Activated CD8-positive, alpha-beta memory T cell treated with anti-CD3 and anti-CD28 coated beads for 1 hour (primary cell): Measurements from ENCODE around the gene CLSTN1.

ENCODE experiments used
- DNase-seq, 2 donors: peaks; one replicate each; pipeline ENCODE4 v3.0.0-alpha.2; 2020; ENCODE audit warnings: low read depth in 1 of 2; ENCODE audit errors: extremely low read depth in 1 of 2

Gene CLSTN1

DNA sequence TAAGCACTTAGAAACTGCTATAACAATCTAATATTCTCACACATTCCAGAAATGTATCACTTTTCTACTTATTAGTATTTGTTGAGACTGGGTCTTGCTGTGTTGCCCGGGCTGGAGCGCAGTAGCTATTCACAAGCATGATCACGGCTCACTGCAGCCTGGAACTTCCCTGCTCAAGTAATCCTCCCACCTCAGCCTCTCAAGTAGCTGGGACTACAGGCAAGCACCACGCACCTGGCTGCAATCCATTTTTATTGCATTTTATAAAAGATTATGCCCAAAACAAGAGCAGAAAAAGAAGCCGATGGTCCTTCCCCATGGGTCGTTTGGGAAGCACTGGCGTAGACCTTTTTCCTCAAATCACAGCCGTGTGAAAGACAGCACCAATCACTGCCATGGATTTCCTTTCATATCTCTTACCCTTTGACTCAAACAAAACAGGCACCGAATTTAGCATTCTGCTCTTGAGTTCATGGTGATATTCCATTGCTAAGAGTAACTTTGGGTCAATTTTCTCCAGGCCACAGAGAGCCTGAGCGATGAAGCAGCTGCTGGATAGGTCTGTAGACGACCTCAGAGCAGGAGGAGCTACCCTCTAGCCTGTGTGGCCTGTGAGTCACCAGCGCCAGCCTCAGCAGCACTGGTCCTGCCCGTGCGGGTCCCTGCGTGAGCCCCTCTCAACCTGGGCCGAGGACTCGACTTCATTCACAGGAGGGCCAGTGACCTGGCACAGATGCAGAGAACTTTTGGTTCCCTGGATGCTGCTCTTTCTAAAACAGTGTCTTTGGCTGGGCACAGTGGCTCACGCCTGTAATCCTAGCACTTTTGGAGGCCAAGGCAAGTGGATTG, 91.4 kb downstream of the CLSTN1 start:
- DNase-seq = no peak

DNA sequence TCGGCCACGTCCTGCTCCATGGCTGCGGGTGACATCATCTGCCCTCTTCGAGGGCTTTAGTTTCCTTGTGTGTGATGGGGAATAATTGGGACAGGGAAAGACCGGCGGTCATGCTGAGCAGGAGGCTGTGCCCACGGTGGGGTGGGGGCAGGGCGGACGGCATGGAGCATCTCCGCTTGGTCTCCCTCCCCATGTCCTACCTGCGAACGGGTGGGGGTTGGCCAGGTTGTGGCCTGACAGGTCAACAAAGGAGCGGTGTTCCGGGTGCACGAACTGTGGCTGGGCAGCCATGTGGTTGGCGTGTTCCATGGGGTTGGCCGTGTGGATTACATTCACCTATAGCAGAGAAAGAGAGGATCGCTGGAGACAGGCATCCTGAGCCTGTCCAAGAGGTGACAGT, 92.2 kb downstream of the CLSTN1 start:
- DNase-seq = no peak

GRCh38 chr1:9731051-9731537, 92.7 kb downstream of the CLSTN1 start:
- DNase-seq = no peak

DNA sequence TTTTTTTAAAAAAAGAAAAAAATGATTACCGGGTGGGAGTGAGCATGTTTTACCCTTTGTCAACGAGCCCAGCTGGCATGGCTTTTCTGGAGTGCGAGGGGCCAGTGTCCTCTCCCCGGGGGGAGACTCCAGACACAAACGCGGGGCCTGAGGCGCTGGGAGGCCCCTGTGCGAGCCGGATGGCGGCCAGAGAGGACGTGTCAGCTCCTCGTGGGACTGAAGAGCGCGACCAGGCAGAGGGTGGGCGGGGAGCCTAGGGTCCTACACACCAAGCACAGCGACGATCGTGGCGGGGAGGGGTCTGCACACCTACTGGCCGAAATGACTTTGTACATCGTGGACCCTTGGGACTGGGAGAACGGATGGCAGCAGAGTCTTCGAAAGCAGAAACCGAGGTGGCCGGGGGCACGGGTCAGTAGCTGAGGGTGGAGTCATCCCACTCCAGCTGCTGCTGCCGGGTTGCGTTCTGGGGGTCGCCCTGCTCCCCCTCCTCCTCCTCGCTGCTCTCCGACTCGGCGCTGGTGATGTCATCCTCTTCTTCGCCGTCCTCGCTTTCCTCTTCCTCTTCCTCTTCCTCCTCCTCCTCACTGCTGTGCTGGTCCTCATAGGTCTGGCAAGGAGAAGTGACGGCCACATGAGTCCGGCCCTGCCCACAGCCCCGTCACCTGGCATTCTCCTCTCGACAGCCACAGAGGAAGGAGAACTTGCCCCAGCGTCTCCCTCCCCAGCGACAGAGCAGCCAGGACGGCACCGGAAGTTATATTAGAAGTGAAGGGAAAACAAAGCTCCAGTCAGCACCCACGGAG, 93.5 kb downstream of the CLSTN1 start:
- DNase-seq = no peak

DNA sequence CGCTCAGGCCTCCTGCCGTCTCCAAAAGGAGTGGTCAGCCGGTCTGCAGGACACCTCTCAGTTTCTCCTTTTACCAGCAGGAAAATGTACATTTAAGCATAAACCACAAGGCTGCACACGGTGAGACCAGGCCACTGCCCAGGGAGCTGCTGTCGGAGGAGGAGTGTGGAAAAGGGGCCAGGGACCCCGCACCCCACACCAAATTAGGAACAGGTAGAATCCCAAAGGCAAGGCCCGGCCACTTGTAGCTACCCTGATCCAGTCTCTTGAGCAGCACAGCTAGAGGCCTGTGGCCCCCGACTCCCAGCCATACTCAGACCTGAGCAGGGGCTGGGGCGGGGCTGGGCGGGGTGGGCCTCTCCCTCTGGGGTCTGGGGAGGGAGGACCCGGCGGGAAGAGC, 94.2 kb downstream of the CLSTN1 start:
- no peak for DNase-seq

DNA sequence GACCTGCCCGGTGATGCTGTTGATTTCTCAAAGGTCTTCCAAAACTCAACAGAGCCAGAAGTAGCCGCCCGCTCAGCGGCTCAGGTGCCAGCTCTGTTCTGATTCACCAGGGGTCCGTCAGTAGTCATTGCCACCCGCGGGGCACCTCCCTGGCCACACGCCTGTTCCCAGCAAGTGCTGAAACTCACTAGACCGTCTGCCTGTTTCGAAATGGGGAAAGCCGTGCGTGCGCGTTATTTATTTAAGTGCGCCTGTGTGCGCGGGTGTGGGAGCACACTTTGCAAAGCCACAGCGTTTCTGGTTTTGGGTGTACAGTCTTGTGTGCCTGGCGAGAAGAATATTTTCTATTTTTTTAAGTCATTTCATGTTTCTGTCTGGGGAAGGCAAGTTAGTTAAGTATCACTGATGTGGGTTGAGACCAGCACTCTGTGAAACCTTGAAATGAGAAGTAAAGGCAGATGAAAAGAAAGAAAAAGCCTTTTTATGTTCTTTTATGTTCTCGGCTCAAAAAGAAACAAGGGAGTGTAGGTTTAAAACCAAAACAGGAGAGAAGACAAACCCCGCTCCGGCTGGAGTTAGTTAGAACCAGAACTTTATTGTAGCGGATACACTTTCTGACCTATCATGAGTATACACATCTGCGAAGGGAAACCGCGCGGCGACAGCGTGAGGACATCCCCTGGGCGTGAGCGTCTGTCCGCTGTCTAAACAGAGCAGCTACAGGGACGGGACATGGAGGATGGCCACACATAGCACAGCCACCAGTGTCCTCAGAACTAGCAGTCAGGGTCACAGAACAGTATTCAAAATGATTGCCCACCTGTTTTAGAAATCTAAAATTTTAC, 95.1 kb downstream of the CLSTN1 start:
- DNase-seq = no peak

DNA sequence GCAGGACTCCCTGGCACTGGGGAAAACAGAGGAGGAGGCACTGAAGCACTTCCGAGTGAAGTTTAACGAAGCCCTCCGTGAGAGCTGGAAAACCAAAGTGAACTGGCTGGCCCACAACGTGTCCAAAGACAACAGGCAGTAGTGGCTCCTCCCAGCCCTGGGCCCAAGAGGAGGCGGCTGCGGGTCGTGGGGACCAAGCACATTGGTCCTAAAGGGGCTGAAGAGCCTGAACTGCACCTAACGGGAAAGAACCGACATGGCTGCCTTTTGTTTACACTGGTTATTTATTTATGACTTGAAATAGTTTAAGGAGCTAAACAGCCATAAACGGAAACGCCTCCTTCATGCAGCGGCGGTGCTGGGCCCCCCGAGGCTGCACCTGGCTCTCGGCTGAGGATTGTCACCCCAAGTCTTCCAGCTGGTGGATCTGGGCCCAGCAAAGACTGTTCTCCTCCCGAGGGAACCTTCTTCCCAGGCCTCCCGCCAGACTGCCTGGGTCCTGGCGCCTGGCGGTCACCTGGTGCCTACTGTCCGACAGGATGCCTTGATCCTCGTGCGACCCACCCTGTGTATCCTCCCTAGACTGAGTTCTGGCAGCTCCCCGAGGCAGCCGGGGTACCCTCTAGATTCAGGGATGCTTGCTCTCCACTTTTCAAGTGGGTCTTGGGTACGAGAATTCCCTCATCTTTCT, 96.7 kb downstream of the CLSTN1 start:
- DNase-seq = no peak

DNA sequence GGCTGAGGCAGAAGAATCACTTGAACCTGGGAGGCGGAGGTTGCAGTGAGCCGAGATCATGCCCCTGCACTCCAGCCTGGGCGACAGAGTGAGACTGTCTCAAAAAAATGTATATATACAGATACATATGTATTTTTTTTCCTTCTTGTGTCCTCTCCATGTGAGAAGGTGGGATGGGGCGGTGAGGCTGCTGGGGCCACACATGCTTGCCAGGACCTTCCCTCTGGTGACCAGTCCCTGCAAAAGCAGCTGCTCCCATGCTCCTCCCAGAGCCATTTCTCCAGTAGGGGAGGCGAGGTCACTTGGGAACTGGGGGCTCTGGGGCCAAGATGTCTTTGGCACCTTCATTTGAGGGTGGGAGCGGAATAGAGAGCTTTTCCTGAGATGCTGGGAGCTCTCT, 97.4 kb downstream of the CLSTN1 start:
- no peak for DNase-seq

- DNase-seq = peak in 1 of 2 donors; percentile 55
Observed at GRCh38 chr1:9724706-9725476, 98.9 kb downstream of the CLSTN1 start.

DNA sequence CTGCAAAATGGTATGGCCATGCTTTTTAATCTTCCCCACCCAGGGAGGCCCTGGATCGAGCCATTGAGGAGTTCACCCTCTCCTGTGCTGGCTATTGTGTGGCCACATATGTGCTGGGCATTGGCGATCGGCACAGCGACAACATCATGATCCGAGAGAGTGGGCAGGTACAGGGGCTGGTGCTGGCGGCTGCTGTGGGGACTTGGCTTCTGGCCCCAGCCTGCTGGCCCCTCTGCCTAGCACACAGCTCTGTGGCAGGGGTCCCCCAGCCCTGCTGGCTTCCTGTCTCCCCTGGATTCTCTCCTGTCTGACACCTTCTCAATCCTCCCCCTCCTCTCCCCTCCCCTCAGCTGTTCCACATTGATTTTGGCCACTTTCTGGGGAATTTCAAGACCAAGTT, 99.8 kb downstream of the CLSTN1 start:
- DNase-seq = no peak

DNA sequence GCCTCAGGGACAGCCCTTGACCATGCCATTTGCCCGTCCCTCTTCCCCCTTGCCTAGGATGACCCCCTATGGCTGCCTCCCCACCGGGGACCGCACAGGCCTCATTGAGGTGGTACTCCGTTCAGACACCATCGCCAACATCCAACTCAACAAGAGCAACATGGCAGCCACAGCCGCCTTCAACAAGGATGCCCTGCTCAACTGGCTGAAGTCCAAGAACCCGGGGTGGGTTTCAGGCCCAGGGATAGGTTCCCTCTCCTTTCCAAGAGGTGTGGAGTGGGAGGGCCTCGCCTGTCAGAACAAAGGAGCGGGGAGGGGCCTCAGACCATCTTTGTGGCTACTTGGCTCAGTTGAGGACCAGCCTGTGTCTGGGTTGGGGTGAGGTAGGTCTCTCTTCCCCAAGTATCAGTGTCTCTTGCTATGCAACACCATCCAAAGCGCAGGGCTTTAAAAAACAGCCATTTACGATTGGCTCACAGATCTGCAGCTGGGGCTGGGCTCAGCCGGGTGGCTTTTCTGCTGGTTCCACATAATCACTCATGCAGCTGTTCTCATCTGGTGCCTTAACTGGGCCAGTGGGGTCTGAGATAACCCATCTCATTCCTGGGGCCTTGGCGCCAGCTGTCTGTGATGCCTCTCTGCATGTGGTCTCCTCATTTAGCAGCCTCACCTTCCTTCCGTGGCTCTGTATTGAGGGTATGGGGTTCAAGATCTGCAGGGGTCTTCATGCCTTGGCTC, 100.5 kb downstream of the CLSTN1 start:
- no peak for DNase-seq

DNA sequence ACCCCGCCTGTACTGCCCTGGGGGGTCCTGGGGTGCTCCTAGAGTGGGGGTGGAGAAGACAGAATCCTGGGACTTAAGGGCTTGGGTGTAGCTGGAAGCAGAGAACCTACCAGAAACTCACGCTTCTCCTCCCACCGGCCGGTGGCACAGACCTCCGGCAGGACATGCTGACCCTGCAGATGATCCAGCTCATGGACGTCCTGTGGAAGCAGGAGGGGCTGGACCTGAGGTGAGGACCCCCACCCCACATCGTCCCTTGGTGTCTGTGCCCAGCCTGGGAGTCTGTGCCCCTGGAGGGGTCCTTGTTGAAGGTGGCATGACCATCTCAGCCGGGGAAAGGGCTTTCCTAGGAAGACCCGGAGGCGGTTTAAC, 101.4 kb downstream of the CLSTN1 start:
- DNase-seq = no peak

DNA sequence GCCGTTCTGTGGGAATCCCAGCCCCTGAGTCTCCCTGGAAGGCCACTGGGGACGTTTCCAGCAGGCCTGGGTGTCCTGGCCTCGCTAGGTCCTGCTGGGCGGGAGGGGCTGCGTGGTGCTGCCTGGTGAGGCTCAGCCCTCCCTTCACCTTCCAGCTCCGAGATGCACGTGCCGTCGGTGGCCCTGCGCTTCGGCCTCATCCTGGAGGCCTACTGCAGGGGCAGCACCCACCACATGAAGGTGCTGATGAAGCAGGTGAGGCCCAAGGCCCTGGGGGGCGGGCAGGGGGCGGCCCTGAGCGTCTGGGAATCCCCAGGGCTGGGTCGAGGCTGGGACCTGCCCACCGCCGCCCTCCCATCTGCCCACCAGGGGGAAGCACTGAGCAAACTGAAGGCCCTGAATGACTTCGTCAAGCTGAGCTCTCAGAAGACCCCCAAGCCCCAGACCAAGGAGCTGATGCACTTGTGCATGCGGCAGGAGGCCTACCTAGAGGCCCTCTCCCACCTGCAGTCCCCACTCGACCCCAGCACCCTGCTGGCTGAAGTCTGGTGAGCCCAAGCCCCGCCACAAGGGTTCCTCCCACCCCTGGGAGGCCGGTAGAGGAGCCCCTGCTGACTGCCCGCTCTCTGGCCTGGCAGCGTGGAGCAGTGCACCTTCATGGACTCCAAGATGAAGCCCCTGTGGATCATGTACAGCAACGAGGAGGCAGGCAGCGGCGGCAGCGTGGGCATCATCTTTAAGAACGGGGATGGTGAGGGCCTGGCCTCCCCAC, 102.0 kb downstream of the CLSTN1 start:
- peak; percentile 65 to 72 for DNase-seq

DNA sequence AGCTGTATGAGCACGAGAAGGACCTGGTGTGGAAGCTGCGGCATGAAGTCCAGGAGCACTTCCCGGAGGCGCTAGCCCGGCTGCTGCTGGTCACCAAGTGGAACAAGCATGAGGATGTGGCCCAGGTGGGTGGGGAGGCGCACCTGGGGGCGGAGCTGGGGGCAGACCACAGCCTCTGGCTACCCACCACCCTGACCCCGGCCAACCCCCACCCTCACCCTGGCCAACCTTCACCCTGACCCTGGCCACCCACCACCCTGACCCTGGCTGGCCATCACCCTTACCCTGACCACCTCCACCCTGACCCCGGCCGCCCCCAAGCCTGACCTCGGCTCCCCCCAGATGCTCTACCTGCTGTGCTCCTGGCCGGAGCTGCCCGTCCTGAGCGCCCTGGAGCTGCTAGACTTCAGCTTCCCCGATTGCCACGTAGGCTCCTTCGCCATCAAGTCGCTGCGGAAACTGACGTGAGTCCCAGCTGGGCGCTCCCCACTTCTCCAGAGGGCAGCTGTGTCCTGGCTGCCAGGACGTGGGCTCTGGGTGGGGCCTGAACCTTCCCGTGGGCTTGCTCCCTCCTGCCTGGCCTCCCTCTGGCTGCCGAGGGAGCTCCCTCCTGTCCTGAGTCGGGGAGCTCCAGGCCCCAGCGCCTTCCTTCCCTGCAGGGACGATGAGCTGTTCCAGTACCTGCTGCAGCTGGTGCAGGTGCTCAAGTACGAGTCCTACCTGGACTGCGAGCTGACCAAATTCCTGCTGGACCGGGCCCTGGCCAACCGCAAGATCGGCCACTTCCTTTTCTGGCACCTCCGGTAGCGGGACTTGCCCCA, 102.8 kb downstream of the CLSTN1 start:
- no peak for DNase-seq

DNA sequence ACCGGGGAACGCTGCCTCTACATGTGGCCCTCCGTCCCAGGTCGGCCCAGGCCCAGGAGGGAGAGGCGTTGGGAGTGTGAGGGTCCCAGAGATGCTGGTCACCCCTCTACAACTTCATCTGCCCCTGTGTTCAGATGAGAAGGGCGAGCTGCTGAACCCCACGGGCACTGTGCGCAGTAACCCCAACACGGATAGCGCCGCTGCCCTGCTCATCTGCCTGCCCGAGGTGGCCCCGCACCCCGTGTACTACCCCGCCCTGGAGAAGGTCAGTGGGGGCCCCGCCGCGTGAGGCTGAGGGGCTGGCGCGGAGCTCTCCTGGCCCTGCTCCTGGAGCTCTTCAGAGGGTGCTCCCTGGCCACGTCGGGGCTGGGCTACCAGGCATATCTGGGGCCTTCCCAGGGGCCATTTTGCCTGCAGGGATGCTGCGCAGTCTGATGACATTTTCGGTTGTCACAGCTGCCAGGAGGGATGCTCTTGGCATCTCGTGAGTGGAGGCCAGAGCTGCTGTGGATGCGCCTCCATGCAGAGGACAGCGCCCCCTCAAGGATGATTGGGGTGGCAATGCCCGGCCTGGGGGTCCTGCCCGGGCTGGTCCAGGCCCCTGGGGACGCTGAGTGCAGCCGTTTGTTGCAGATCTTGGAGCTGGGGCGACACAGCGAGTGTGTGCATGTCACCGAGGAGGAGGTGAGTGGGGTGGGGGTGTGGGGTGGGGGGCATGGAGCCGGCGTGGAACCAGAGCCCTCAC, 103.6 kb downstream of the CLSTN1 start:
- no peak for DNase-seq

DNA sequence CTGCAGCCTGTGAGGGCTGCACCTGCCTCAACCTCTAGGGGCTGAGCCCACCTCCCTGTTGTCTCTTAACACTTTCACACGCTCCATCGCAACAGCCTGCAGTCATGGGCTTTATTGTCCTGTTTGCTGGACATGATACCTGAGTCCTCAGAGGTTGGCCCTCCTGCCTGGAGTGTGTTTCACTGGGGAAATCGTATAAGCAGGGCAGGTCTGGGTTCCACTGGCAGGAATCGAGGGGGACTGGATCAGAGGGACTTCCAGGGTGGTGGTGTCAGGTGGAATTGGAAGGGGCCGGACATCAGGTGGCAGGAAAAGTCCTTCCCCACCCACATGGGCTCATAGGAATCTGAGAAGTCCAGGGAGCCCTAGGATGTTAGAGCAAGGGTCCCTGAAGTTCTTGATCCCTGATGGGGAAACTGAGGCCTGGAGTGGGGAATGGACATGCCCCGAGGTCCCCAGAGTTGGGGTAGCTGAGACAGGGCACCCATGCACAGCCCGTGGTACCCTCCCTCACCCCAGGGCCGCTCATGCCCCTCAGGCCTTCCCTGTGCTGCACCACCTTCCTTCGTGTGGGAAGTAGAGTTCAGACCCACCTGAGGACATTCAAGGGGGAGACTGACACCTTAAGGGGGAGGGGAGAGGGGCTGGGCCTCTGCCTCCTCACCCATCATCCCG, 105.6 kb downstream of the CLSTN1 start:
- no peak for DNase-seq
